GM21390 (cell line): ENCODE data around the gene EEFSEC.

Source experiments
- ATAC-seq: cut with Tn5 transposase; IDR thresholded peaks from one replicate; pipeline ENCODE4 v1.9.1; 2021; ENCODE audit not compliant: unreplicated experiment

Gene EEFSEC

DNA sequence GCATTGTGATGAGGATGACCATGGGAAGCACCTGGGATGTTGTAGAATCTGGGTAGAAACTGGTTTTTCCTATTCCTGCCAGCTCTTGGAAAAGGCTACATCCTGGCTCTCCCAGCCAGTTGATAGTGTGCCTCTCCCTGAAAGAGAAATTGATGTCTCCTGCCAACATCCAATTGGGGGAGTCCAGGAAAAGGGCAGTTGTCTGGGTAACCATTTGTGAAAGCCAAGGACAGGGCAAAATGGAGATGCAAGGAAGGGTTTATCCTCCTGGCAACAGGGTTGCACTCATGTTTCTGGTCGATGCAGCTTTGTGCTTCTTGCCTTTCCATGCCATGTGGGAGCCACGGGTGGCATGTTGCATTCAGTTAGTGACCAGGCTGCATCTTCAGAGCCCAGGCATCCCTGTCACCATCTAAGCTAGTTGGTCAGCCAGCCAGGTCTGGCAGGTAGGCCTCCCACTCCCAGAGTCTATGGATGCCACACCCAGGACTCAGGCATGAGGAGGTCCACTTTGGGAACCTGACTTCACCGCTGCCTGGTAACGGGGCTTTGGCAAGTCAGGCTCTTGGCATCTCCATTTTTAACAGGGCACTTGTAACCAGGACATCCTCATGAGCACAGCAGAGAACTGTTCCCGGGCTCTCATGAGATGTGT is 159.9 kb downstream of the EEFSEC start:
- no peak for ATAC-seq

DNA sequence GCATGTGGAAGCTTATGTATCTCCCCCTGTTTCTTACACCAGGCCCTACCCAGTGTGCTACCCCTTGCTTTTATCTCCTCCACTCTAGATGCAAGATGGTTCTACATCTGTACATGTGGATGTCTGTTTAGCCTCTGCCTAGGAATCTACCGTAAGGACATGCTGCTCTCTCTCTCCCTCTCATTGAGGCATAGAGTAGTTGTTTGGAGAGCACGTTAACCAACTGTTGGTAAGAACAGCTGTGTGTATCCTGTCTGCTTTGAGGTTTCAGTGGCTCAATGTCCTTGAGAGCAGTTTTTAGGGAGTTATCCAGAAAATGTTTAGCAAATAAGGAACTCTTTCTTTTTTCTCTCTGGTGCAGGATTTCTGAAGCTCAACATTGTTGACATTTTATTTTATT is 160.7 kb downstream of the EEFSEC start:
- ATAC-seq: no peak

GRCh38 chr3:128315313-128315712 is 162.0 kb downstream of the EEFSEC start:
- ATAC-seq: no peak

- no peak for ATAC-seq
Observed at GRCh38 chr3:128316481-128316891, 163.2 kb downstream of the EEFSEC start.

DNA sequence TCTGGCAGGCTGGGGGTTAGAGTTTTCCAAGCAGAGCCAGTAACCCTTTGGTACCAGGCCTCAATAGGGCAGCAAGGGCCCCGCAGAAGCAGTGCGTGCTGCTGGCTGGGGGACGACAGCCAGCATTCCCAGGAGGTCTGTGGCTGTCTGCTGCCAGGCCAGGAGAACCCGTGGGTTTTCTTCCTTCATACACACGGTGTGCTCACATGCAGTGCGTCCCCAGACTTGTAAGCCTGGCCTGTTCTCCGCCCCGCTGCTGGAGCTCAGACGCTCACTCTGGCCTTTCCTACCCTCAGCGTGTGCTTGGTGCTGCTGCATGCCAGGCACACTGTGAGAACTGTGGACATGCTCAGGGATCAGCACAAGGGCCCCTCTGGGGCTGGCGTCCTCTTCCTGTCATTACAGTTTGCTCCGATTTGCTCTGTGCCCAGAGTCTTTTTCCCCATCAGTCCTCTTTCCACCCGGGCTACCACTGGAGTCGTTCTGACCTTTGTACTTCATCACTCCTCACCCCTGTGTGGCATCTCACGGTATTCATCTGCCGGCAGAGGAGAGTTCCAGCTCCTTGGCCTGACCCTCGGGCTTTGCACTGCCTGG is 163.9 kb downstream of the EEFSEC start:
- ATAC-seq: no peak

GRCh38 chr3:128317698-128318231 is 164.5 kb downstream of the EEFSEC start:
- ATAC-seq: no peak

GRCh38 chr3:128318275-128318941 is 165.1 kb downstream of the EEFSEC start:
- no peak for ATAC-seq

DNA sequence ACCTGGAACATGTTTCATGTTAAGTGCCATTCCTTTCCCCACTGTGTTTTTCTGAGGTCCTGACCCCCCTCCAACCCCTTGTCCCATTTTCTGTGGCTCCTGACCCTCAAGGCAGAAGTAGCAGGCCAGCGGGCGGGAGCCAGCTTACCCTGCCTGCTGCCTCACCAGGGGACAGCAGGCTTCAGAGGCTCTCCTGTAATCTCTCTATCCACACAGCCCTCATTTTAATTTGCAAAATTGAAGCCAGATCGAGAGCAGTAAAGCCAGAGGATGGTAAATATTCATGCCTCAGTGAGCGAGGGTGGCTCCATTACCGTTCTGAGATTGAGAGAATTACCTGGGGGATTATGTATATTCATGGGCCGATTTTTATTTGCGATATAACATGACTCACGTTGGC is 165.8 kb downstream of the EEFSEC start:
- ATAC-seq: no peak

- ATAC-seq: no peak
Observed at GRCh38 chr3:128319741-128320141, 166.5 kb downstream of the EEFSEC start.

- no peak for ATAC-seq
Observed at GRCh38 chr3:128320551-128321340, 167.5 kb downstream of the EEFSEC start.

DNA sequence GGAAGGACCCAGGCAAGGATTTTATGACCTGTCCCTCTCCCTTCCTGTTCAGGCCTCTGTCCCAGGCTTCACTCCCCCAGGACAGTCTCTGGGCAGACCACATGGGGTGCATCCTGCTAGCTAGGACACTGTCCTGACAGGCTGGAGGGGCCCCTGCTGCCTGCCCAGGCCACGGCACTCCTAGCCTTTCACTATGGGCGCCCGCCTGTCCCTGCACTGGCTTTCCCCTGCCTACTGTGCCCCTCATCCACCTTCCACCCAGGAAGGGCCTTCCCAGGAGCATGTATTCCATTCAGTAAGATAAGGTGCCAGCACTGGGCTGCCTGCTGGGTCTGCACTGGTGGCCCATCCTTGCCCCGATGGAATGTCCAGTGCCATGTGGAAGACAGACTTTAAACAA is 168.1 kb downstream of the EEFSEC start:
- ATAC-seq: no peak

DNA sequence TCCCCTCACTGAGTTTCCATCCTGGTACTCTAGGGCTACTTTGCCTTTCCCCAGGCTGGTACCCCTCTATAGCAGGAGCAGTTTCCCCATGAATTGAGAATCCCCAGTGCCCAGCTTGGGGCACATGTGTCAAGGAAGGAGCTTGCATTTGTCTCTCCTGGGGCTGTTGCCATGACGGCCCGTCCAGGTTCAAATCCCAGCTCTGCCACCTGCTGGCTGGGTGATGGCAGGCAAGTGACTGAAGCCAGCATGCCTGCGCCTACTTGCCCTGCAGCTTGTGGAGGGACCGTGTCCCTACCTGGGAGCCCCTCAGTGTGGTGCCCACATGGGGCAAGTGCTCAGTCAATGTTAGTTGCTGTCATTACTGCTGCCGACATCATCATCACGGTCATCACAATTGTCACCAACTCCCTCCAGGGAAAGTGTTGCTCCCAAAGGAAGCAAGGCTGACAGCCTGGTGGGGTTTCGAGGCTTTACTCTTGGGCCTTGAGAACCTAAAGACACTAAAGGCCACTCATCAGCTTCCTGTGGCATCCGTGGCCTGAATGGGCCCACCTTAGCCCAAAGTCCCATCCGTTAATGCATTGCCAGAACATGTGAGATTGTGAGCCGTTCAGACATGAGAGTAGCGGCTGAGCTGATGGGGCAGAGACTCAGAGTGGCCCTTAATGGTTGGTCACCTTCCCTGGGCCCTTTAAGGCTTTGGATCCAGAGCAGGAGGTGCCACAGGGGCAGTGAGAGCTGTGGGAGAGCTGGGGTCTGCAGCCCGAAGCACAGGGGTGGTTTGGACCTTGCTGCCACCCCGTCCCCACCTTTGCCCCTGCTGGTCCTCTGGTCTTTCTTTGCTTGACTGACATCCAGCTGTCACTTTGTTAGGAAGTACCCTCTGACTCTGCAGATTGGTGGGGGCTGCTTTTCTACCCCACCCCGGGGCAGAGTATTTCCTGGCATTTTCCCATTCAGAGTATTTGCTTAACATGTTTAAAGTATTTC is 169.0 kb downstream of the EEFSEC start:
- no peak for ATAC-seq

GRCh38 chr3:128323206-128324081 is 170.2 kb downstream of the EEFSEC start:
- ATAC-seq: no peak

GRCh38 chr3:128324911-128325592 is 171.8 kb downstream of the EEFSEC start:
- ATAC-seq: no peak

DNA sequence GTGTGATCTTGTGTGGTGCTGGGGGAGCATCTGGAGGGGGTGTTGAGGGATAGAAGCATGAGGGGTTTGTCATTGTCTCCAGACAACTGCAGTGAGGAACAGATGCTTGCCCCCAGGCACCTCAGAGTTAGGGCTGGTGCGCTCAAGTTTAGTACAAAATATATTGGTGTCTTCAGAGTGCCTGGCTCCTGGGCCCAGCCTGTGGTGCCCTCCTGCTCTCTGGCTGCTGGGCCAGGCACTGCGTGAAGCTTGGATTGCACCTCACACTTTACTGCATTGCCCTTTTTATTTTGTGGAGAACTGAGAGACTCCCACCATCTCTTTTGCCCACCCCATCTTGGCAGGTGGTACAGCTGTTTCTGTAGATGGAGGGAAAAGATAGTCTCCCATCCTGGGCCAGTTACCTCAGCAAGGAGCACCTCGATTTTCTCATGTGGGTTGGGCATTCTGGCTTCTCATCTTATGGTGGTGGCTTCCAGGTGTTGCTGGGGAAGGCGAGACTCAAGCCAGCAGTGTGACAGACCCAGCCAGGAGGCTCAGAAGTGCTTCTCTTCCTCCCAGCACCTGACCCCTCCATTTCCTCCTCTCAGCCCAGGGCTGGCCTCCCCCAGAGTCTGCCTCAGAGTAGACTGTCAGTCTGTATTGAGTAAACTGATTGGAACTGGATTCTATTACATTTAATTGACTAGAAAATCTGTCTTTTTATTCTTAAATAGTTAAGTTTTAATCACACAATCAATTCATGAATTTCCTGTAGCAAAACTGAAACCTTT is 173.0 kb downstream of the EEFSEC start:
- no peak for ATAC-seq

GRCh38 chr3:128327606-128328031 is 174.3 kb downstream of the EEFSEC start:
- ATAC-seq: no peak

DNA sequence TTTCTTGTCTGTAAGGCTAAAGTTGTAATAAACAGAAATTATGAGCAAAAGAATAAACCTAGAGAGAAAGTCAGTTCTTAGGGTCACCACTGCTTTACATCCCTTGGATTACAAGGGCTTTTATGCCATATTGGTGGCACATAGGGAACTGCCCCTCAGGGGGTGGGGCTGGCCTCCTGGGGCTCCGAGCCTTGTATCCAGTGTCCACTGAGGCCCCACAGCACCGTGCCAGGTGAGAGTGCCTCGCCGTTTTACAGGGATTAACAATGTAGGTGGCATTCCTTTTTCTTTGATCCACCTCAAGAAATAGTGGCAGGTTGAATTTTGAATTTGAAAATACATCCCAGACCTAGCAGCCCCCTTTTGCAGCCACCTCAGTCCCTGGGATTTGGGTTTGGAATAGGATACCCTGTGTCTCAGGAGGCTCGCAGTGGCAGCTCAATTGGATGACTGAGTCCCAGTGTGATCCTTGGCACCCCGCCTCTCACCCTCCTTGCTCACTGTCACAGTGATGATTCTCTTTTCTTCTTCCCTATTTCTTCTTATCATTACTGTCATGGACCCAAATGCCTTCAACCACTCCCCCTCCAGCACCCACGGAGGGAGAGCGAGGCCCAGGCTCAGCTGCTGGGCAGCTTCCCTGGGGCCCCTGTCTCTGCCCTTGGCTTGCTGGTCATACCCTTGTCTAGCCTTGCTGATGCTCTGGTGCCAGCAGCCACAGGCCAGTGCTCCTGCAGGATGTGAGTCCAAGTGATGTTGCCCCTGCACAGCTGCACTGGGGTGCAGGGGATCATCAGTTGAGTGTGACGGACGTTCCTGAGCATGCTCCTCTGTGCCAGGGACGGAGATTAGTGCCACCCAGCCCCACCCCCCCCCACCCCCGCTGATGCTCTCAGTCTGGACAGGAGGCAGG is 175.5 kb downstream of the EEFSEC start:
- ATAC-seq: no peak
